ENCODE results near the gene FIG4. TPM values are rescaled to one million over a fixed set of nuclear protein-coding genes. Genes with fewer than 3 reads are reported as not detected.
"Not testable (repeated sequence)": the region's sequence is repeated elsewhere in the genome, so short reads cannot be mapped to it uniquely, and the experiment has no call there.

The FIG4 gene
- total RNA-seq, 2 experiments from 2014 or later: 12.1 to 13.5 TPM

- DNase-seq (no peak), ATAC-seq (ENCODE audit: low read depth) (no peak)
- Mint-ChIP-seq H3K36me3 (peaks cover 13% of the 10 kb centered on the region), H3K4me1 (no peaks in the 10 kb centered on the region), H3K27me3 (no peaks in the 10 kb centered on the region), H3K27ac (no peak overlapping the region), H3K9me3 (peaks cover 5% of the 10 kb centered on the region), H3K4me3 (no peak overlapping the region)
- POLR2A ChIA-PET: no interaction called here
Measured at GRCh38 chr6:109713097-109713496, 22.0 kb downstream of the FIG4 start.

DNA sequence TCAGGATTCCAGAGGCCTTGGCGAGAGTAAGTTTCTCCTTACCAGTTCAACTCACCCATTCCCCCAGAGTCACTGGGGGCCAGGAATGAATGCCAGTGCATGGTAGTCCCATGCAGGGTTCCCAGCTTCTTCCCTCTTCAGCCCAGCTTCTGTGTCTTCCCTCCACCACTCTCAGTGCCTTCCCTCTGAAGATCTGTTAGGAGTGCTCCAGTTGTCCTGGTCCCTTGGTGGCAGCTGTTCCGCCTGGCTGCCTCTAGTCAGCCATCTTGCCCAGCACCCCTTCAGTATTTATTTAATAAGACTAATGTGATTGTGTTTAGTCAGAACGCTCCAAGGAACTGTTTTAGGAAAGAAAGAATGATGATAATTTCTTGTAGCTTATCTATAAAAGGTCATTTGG is 23.1 kb downstream of the FIG4 start:
- POLR2A ChIA-PET: no interaction called here
- Mint-ChIP-seq H3K4me3 (no peak overlapping the region), H3K36me3 (peaks cover 11% of the 10 kb centered on the region), H3K27me3 (no peaks in the 10 kb centered on the region), H3K27ac (no peak overlapping the region), H3K4me1 (no peaks in the 10 kb centered on the region), H3K9me3 (peaks cover 2% of the 10 kb centered on the region)
- no peak for DNase-seq
- ATAC-seq (ENCODE audit: low read depth): no peak

- Mint-ChIP-seq H3K27me3 (no peaks in the 10 kb centered on the region), H3K27ac (no peak overlapping the region), H3K36me3 (peaks cover 11% of the 10 kb centered on the region), H3K9me3 (peaks cover 2% of the 10 kb centered on the region), H3K4me3 (no peak overlapping the region), H3K4me1 (no peaks in the 10 kb centered on the region)
- POLR2A ChIA-PET: no interaction called here
- no peak for DNase-seq
- no peak for ATAC-seq (ENCODE audit: low read depth)
Measured at GRCh38 chr6:109714611-109715010, 23.5 kb downstream of the FIG4 start.

DNA sequence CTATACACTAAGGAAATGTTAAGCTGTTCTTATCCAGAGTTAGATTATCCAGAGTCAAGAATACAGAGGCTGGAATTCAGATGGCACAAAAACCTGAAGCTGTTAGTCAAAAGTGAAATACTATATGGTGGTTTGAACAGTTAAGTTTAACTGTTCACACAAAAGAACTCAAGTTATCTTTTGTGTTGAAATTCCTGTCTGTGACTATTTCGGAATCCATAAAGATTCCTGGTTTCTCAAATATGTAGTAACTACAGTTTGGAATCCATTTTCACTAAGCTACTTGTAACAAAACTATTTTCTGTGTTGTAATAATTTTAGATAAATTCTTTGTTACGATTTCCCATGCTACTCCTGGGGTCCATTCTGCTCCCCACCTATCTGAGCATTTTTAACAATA is 24.5 kb downstream of the FIG4 start:
- no peaks in the 10 kb centered on the region for H3K4me1 Mint-ChIP-seq
- H3K4me3 Mint-ChIP-seq: no peak overlapping the region
- H3K36me3 Mint-ChIP-seq: peaks cover 6% of the 10 kb centered on the region
- POLR2A ChIA-PET: no interaction called here
- no peaks in the 10 kb centered on the region for H3K27me3 Mint-ChIP-seq
- DNase-seq (no peak), ATAC-seq (ENCODE audit: low read depth) (no peak)
- H3K9me3 Mint-ChIP-seq: no peaks in the 10 kb centered on the region
- H3K27ac Mint-ChIP-seq: no peak overlapping the region

GRCh38 chr6:109717971-109718370 is 26.9 kb downstream of the FIG4 start:
- no peaks in the 10 kb centered on the region for H3K4me1 Mint-ChIP-seq
- peaks cover 7% of the 10 kb centered on the region for H3K36me3 Mint-ChIP-seq
- no peaks in the 10 kb centered on the region for H3K27me3 Mint-ChIP-seq
- H3K4me3 Mint-ChIP-seq: no peak overlapping the region
- no peak overlapping the region for H3K27ac Mint-ChIP-seq
- DNase-seq (no peak), ATAC-seq (ENCODE audit: low read depth) (no peak)
- POLR2A ChIA-PET: no interaction called here
- H3K9me3 Mint-ChIP-seq: no peaks in the 10 kb centered on the region

DNA sequence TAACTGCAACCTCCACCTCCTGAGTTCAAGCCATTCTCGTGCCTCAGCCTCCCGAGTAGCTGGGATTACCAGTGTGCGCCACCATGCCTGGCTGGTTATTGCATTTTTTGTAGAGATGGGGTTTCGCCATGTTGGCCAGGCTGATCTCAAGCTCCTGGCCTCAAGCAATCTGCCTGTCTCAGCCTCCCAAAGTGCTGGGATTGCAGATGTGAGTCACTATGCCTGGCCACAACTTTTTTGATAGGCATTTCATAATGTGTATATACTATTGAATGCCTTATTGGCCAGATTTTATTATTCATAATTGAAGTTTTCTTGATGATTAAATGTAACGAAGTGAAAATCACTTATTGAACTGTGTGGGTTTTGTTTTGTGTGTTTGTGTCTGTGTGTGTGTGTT is 27.9 kb downstream of the FIG4 start:
- DNase-seq (no peak), ATAC-seq (ENCODE audit: low read depth) (no peak)
- Mint-ChIP-seq H3K9me3 (no peaks in the 10 kb centered on the region), H3K27me3 (no peaks in the 10 kb centered on the region), H3K4me1 (no peaks in the 10 kb centered on the region), H3K36me3 (peaks cover 9% of the 10 kb centered on the region), H3K27ac (no peak overlapping the region), H3K4me3 (no peak overlapping the region)
- POLR2A ChIA-PET: no interaction called here

- Mint-ChIP-seq H3K4me3 (no peak overlapping the region), H3K4me1 (no peaks in the 10 kb centered on the region)
Measured at GRCh38 chr6:109720311-109720710, 29.2 kb downstream of the FIG4 start.

GRCh38 chr6:109722011-109722410 is 30.9 kb downstream of the FIG4 start:
- H3K9me3 Mint-ChIP-seq: peaks cover 3% of the 10 kb centered on the region
- DNase-seq: no peak
- POLR2A ChIA-PET: no interaction called here
- peaks cover 22% of the 10 kb centered on the region for H3K36me3 Mint-ChIP-seq
- H3K27ac Mint-ChIP-seq: no peak overlapping the region
- no peaks in the 10 kb centered on the region for H3K4me1 Mint-ChIP-seq
- no peak for ATAC-seq (ENCODE audit: low read depth)
- no peak overlapping the region for H3K4me3 Mint-ChIP-seq
- no peaks in the 10 kb centered on the region for H3K27me3 Mint-ChIP-seq

More at GRCh38 chr6:109720311-109720710, 29.2 kb downstream of the FIG4 start:
- no peaks in the 10 kb centered on the region for H3K27me3 Mint-ChIP-seq
- POLR2A ChIA-PET: no interaction called here
- no peak for DNase-seq
- H3K36me3 Mint-ChIP-seq: peaks cover 16% of the 10 kb centered on the region
- no peak for ATAC-seq (ENCODE audit: low read depth)
- H3K27ac Mint-ChIP-seq: no peak overlapping the region
- H3K9me3 Mint-ChIP-seq: peaks cover 2% of the 10 kb centered on the region

- peaks cover 3% of the 10 kb centered on the region for H3K9me3 Mint-ChIP-seq
- H3K36me3 Mint-ChIP-seq: peaks cover 19% of the 10 kb centered on the region
- no peaks in the 10 kb centered on the region for H3K27me3 Mint-ChIP-seq
- no peaks in the 10 kb centered on the region for H3K4me1 Mint-ChIP-seq
- POLR2A ChIA-PET: no interaction called here
- H3K27ac Mint-ChIP-seq: no peak overlapping the region
- ATAC-seq (ENCODE audit: low read depth): no peak
- no peak overlapping the region for H3K4me3 Mint-ChIP-seq
- DNase-seq: no peak
Measured at GRCh38 chr6:109722564-109723254, 31.6 kb downstream of the FIG4 start.

- H3K36me3 Mint-ChIP-seq: peaks cover 17% of the 10 kb centered on the region
- H3K27me3 Mint-ChIP-seq; H3K27ac Mint-ChIP-seq; ATAC-seq (ENCODE audit: low read depth); H3K4me1 Mint-ChIP-seq; POLR2A ChIA-PET; H3K9me3 Mint-ChIP-seq; H3K4me3 Mint-ChIP-seq; DNase-seq: not testable (repeated sequence)
Measured at GRCh38 chr6:109725250-109725649, 34.2 kb downstream of the FIG4 start.

DNA sequence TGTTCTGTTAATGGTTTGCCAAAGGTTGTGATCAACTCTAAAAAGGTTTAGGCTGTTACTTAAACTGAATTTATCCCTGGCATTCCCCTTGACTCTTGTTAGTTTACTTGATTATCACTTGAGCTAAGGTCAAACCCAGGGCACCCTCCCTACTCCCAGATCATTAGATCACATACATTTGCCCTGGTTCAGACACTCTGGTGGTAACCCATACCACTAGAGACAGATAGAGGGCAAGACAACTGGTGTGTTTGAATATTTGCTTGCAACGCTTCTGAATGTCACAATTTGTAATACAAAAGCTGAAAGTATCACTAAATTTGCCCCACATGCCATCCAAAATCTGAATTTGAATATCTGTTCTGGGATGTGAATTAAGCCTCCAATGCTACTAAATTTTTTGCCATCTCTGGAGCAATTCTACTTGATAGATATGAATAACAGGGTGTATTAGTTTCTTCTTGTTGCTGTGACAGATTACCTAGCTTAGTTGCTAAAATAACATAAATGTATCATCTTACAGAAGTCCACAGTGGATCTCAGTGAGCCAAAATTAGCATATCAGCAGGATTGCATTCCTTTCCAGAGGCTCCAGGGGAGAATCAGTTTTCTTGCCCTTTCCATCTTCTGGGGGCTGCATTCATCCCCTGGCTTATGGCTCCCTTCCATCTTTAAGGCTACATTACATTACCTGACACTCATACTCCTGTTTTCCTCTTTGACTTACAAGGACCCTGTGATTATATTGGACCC is 45.4 kb downstream of the FIG4 start:
- no peak overlapping the region for H3K4me3 Mint-ChIP-seq

DNA sequence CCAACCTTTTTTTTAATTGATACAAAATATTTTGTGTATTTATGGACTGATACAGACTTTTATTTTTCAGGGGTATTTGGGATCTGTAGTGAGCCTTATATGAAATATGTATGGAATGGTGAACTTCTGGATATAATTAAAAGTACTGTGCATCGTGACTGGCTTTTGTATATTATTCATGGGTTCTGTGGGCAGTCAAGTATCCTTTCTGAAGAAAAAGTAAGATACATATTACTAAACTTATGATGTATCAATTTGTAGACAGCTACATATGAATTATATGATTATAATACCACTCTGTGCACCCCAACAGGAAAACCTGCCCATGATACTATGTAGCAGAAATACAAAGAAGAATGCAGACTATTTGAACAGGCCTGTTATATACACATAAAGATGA is 47.2 kb downstream of the FIG4 start:
- Mint-ChIP-seq H3K36me3 (peaks cover 21% of the 10 kb centered on the region), H3K9me3 (no peaks in the 10 kb centered on the region), H3K27ac (no peak overlapping the region), H3K4me1 (no peaks in the 10 kb centered on the region), H3K27me3 (no peaks in the 10 kb centered on the region), H3K4me3 (no peak overlapping the region)
- DNase-seq: no peak
- no peak for ATAC-seq (ENCODE audit: low read depth)
- POLR2A ChIA-PET: no interaction called here

More for the DNA sequence above, 45.4 kb downstream of the FIG4 start:
- H3K27me3 Mint-ChIP-seq: no peaks in the 10 kb centered on the region
- no peak overlapping the region for H3K27ac Mint-ChIP-seq
- no peak for ATAC-seq (ENCODE audit: low read depth)
- H3K4me1 Mint-ChIP-seq: no peaks in the 10 kb centered on the region
- POLR2A ChIA-PET: no interaction called here
- no peak for DNase-seq
- H3K9me3 Mint-ChIP-seq: no peaks in the 10 kb centered on the region
- H3K36me3 Mint-ChIP-seq: peaks cover 21% of the 10 kb centered on the region

GRCh38 chr6:109738667-109739066 is 47.6 kb downstream of the FIG4 start:
- Mint-ChIP-seq H3K27me3 (no peaks in the 10 kb centered on the region), H3K36me3 (peaks cover 22% of the 10 kb centered on the region), H3K27ac (no peak overlapping the region), H3K9me3 (no peaks in the 10 kb centered on the region), H3K4me3 (no peak overlapping the region), H3K4me1 (no peaks in the 10 kb centered on the region)
- POLR2A ChIA-PET: no interaction called here
- no peak for DNase-seq
- ATAC-seq (ENCODE audit: low read depth): no peak

- POLR2A ChIA-PET: no interaction called here
- Mint-ChIP-seq H3K27ac (no peak overlapping the region), H3K27me3 (no peaks in the 10 kb centered on the region), H3K4me1 (no peaks in the 10 kb centered on the region), H3K9me3 (no peaks in the 10 kb centered on the region), H3K4me3 (no peak overlapping the region), H3K36me3 (peaks cover 27% of the 10 kb centered on the region)
- ATAC-seq (ENCODE audit: low read depth) (no peak), DNase-seq (no peak)
Measured at GRCh38 chr6:109739686-109740085, 48.6 kb downstream of the FIG4 start.

Data from activated naive CD8-positive, alpha-beta T cell treated with anti-CD3 and anti-CD28 coated beads, Interleukin-2, amount 10 ng/mL, durations not matched to agents 7 days and 5 days (primary cell).